ENCODE measurements around the gene KRTAP10-1.

KRTAP10-1 gene

GRCh38 chr21:44512496-44513388 lies 27.3 kb downstream of the KRTAP10-1 start:
- peaks cover 43% of the 10 kb centered on the region for H3K4me1 ChIP-seq
- H3K27ac ChIP-seq: no peak overlapping the region
- H3K9ac ChIP-seq: no peak overlapping the region
- no peaks in the 10 kb centered on the region for H4K20me1 ChIP-seq
- peaks cover 10% of the 10 kb centered on the region; the same call in 1 of the 2 replicates for H3K36me3 ChIP-seq
- H3K27me3 ChIP-seq: no peaks in the 10 kb centered on the region
- no peak overlapping the region for H3K4me3 ChIP-seq
- no peak for TF ChIP-seq Cebpa-rat (IDR thresholded peaks at IDR 0.05)
- H3K9me3 ChIP-seq: no peaks in the 10 kb centered on the region
- no peak overlapping the region for H3K4me2 ChIP-seq

- H3K27ac ChIP-seq: no peak overlapping the region
- peaks cover 51% of the 10 kb centered on the region for H3K4me1 ChIP-seq
- H3K9me3 ChIP-seq: no peaks in the 10 kb centered on the region
- H3K4me2 ChIP-seq: no peak overlapping the region
- no peaks in the 10 kb centered on the region for H3K27me3 ChIP-seq
- no peaks in the 10 kb centered on the region for H4K20me1 ChIP-seq
- no peak overlapping the region for H3K9ac ChIP-seq
- peaks cover 10% of the 10 kb centered on the region; the same call in 1 of the 2 replicates for H3K36me3 ChIP-seq
- no peak overlapping the region for H3K4me3 ChIP-seq
- no peak for TF ChIP-seq Cebpa-rat (IDR thresholded peaks at IDR 0.05)
Observed at GRCh38 chr21:44511938-44512275, 28.1 kb downstream of the KRTAP10-1 start.

GRCh38 chr21:44511219-44511937 lies 28.6 kb downstream of the KRTAP10-1 start:
- peaks cover 10% of the 10 kb centered on the region; the same call in 1 of the 2 replicates for H3K36me3 ChIP-seq
- H3K27ac ChIP-seq: no peak overlapping the region
- H3K4me3 ChIP-seq: no peak overlapping the region
- TF ChIP-seq Cebpa-rat (IDR thresholded peaks at IDR 0.05): no peak
- H3K27me3 ChIP-seq: no peaks in the 10 kb centered on the region
- H4K20me1 ChIP-seq: no peaks in the 10 kb centered on the region
- no peak overlapping the region for H3K9ac ChIP-seq
- H3K9me3 ChIP-seq: no peaks in the 10 kb centered on the region
- no peak overlapping the region for H3K4me2 ChIP-seq
- peaks cover 57% of the 10 kb centered on the region for H3K4me1 ChIP-seq

DNA sequence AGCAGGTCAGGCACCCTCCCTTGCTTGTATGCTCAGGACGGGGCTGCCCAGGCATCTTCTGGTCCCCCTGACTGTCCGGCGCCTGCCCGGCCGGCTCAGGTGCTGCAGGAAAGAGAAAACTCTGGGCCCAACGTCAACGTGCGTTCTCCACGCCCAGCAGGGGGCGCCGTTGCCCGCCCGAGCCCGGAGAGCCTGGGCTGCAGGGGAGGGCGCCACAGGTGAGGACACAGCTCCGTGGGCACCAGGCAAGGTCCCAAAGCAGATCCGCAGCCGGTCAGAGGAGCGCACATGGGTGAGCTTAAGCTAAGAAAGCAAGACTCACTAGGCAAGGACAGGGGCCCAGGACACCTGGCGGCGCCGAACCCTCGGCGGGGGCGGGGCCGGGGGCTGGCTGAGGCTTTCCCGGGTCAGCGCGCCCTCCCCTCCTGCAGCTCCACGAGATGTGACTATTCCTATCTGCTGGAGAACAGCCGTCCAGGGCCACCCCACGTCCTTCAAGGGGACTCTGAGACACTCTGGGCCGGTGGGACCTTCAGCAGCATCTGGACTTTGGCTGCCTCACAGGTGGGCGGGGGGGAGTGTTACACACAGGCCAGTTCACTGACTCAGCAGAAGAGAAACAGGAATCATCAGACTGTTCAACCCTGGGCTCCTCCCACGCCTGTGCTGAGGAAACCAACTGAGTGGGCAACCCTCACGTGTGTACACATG lies 29.3 kb downstream of the KRTAP10-1 start:
- peaks cover 58% of the 10 kb centered on the region for H3K4me1 ChIP-seq
- H3K9me3 ChIP-seq: no peaks in the 10 kb centered on the region
- H3K4me3 ChIP-seq: 0 out of 2 replicates have a peak overlapping the region, but pooled peaks have one; percentile 11
- TF ChIP-seq Cebpa-rat (IDR thresholded peaks at IDR 0.05): no peak
- H4K20me1 ChIP-seq: no peaks in the 10 kb centered on the region
- H3K27me3 ChIP-seq: no peaks in the 10 kb centered on the region
- peaks cover 10% of the 10 kb centered on the region; the same call in 1 of the 2 replicates for H3K36me3 ChIP-seq
- peak overlapping the region; percentile 66 for H3K4me2 ChIP-seq
- no peak overlapping the region for H3K27ac ChIP-seq
- H3K9ac ChIP-seq: no peak overlapping the region

DNA sequence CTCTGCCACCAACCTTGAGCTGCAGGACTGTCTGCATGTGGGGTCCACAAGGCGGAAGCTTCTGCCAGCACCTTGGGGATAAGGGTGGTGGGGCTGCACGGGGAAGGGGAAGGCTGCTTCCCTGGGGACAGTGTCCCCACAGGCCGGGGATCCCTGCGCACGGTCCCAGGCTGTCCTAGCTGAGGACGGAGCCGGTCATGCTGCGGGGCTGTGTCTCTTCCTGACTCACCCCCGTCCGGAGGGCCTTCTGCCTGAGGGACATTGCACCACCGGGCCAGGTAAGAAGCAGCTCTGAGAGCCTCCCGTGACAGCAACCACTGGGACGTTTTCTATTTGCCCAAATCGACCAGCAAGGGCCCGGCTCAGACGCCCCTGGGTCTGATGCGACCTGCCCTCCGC lies 29.9 kb downstream of the KRTAP10-1 start:
- H4K20me1 ChIP-seq: no peaks in the 10 kb centered on the region
- H3K4me3 ChIP-seq: no peak overlapping the region
- H3K4me1 ChIP-seq: peaks cover 53% of the 10 kb centered on the region
- H3K9ac ChIP-seq: no peak overlapping the region
- H3K27ac ChIP-seq: no peak overlapping the region
- H3K4me2 ChIP-seq: peak overlapping the region; percentile 66
- TF ChIP-seq Cebpa-rat (IDR thresholded peaks at IDR 0.05): no peak
- H3K27me3 ChIP-seq: no peaks in the 10 kb centered on the region
- no peaks in the 10 kb centered on the region for H3K9me3 ChIP-seq
- H3K36me3 ChIP-seq: peaks cover 10% of the 10 kb centered on the region; the same call in 1 of the 2 replicates

GRCh38 chr21:44509539-44509938 lies 30.5 kb downstream of the KRTAP10-1 start:
- Histone ChIP-seq H3K27ac (no peak overlapping the region), H3K4me1 (peaks cover 53% of the 10 kb centered on the region), H3K4me3 (no peak overlapping the region), H3K27me3 (no peaks in the 10 kb centered on the region), H3K36me3 (peaks cover 10% of the 10 kb centered on the region; the same call in 1 of the 2 replicates), H3K9me3 (no peaks in the 10 kb centered on the region), H3K4me2 (no peak overlapping the region), H4K20me1 (no peaks in the 10 kb centered on the region), H3K9ac (no peak overlapping the region)
- no peak for TF ChIP-seq Cebpa-rat (IDR thresholded peaks at IDR 0.05)

DNA sequence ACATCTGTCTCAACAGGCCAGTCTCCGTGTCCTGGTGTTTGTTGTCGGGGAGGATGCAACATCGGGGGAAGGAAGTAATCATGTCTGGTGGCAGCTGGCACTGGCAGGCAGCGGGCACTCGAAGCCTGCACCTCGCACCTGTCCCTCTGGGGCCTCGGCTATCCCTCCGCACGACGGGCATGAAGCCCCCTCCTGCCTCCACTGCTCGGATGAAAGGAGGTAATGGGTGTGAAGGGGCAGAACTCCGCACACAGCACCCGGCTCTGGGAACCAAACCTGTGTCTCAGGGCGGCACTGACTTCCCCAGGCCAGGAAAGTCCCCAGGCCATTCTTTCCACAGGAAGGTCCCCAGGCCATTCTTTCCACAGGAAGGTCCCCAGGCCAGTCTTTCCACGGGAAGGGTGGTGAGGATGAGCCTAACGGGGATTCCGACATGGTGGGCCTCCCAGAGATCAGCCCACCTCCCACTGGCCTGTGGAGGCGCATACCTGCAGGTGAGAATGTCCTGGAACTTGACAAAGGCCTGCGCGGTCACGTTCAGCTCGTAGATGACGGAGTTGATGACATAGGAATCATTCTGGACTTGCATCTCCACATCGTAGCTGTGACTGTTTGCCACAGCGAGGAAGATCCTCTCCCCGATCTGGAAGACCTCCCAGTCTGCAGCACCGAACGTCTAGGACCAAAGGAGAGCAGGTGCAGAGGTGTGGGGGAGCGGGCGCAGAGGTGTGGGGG lies 31.1 kb downstream of the KRTAP10-1 start:
- Histone ChIP-seq H3K9ac (no peak overlapping the region), H4K20me1 (no peaks in the 10 kb centered on the region), H3K4me1 (peaks cover 53% of the 10 kb centered on the region), H3K27ac (no peak overlapping the region), H3K4me3 (no peak overlapping the region), H3K4me2 (no peak overlapping the region), H3K36me3 (peaks cover 10% of the 10 kb centered on the region; the same call in 1 of the 2 replicates), H3K27me3 (no peaks in the 10 kb centered on the region), H3K9me3 (no peaks in the 10 kb centered on the region)
- TF ChIP-seq Cebpa-rat (IDR thresholded peaks at IDR 0.05): no peak

GRCh38 chr21:44508426-44508710 lies 31.6 kb downstream of the KRTAP10-1 start:
- Histone ChIP-seq H4K20me1 (no peaks in the 10 kb centered on the region), H3K4me3 (no peak overlapping the region), H3K9me3 (no peaks in the 10 kb centered on the region), H3K36me3 (peaks cover 10% of the 10 kb centered on the region; the same call in 1 of the 2 replicates), H3K4me2 (no peak overlapping the region), H3K27me3 (no peaks in the 10 kb centered on the region), H3K9ac (no peak overlapping the region), H3K4me1 (peaks cover 55% of the 10 kb centered on the region), H3K27ac (no peak overlapping the region)
- no peak for TF ChIP-seq Cebpa-rat (IDR thresholded peaks at IDR 0.05)

Data from BLaER1 (cell line).